ENCODE measurements around the gene GRK2. TPM values are rescaled to one million over a fixed set of nuclear protein-coding genes. Genes with fewer than 3 reads are reported as not detected.

The GRK2 gene
- total and polyA plus RNA-seq, 2 of the 13 experiments (the other 11 are each of a cell fraction or from before 2014, with no cell fraction given), result 31.3 to 42.4 TPM

GRCh38 chr11:67289651-67290479 lies 23.6 kb downstream of the GRK2 start (continued):
- TF ChIP-seq ATF2 (CRISPR knock-in tag; IDR thresholded peaks at IDR 0.05) (no peak), ZNF143 (CRISPR knock-in tag; IDR thresholded peaks at IDR 0.05) (no peak), REL (CRISPR knock-in tag; conservative IDR thresholded peaks at IDR 0.05) (peak; percentile 53; the same call in 1 of the 2 replicates), HES4 (CRISPR knock-in tag; IDR thresholded peaks at IDR 0.05; ENCODE audit: borderline replicate concordance) (peak; percentile 40; the same call in 1 of the 2 replicates), JUNB (CRISPR knock-in tag; IDR thresholded peaks at IDR 0.05; ENCODE audit: borderline replicate concordance) (no peak), ZFX (CRISPR knock-in tag; IDR thresholded peaks at IDR 0.05; ENCODE audit: low read depth) (0 out of 2 replicates have a peak, but pooled peaks have one; percentile 14), HIC2 (CRISPR knock-in tag; IDR thresholded peaks at IDR 0.05; ENCODE audit: low read depth) (no peak), PPARG (CRISPR knock-in tag; conservative IDR thresholded peaks at IDR 0.05) (no peak), ZNF235 (CRISPR knock-in tag; IDR thresholded peaks at IDR 0.05; ENCODE audit: borderline replicate concordance) (no peak), ZNF652 (CRISPR knock-in tag; IDR thresholded peaks at IDR 0.05; ENCODE audit: borderline replicate concordance, low read depth) (no peak)
- TF ChIP-seq, protein P1, sequence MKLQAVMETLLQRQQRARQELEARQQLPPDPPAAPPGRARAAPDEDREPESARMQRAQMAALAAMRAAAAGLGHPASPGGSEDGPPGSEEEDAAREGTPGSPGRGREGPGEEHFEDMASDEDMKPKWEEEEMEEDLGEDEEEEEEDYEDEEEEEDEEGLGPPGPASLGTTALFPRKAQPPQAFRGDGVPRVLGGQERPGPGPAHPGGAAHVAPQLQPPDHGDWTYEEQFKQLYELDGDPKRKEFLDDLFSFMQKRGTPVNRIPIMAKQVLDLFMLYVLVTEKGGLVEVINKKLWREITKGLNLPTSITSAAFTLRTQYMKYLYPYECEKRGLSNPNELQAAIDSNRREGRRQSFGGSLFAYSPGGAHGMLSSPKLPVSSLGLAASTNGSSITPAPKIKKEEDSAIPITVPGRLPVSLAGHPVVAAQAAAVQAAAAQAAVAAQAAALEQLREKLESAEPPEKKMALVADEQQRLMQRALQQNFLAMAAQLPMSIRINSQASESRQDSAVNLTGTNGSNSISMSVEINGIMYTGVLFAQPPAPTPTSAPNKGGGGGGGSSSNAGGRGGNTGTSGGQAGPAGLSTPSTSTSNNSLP (IDR thresholded peaks at IDR 0.05; ENCODE audit: low read depth, low read length), result no peak
- TF ChIP-seq, protein P2, sequence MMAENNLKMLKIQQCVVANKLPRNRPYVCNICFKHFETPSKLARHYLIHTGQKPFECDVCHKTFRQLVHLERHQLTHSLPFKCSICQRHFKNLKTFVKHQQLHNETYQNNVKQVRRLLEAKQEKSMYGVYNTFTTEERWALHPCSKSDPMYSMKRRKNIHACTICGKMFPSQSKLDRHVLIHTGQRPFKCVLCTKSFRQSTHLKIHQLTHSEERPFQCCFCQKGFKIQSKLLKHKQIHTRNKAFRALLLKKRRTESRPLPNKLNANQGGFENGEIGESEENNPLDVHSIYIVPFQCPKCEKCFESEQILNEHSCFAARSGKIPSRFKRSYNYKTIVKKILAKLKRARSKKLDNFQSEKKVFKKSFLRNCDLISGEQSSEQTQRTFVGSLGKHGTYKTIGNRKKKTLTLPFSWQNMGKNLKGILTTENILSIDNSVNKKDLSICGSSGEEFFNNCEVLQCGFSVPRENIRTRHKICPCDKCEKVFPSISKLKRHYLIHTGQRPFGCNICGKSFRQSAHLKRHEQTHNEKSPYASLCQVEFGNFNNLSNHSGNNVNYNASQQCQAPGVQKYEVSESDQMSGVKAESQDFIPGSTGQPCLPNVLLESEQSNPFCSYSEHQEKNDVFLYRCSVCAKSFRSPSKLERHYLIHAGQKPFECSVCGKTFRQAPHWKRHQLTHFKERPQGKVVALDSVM (CRISPR knock-in tag; IDR thresholded peaks at IDR 0.05), result 0 out of 2 replicates have a peak, but pooled peaks have one; percentile 29

Data from HepG2 (cell line).